Endothelial cell of umbilical vein (primary cell): ENCODE data around the gene C10orf88. TPM values are rescaled to one million over a fixed set of nuclear protein-coding genes. Genes with fewer than 3 reads are reported as not detected.
"Not testable (repeated sequence)": the region's sequence is repeated elsewhere in the genome, so short reads cannot be mapped to it uniquely, and the experiment has no call there.

Experiments
- BruUV-seq: library from RNA; stranded (reverse); fragments of 400-500 nt; replicated peaks from 2 replicates; lab custom pipeline; 2021; lab: Mats Ljungman, UMichigan
- CTCF ChIA-PET: fragments of 300-600, 350-600 bp; sonication (Branson Sonifier 250); formaldehyde crosslinking; loops from one replicate; lab custom pipeline; 2021; ENCODE audit warnings: antibody characterized with exemption, inconsistent platforms; lab: Charles Lee
- POLR2A ChIA-PET: fragments of 300-600, 350-600 bp; sonication (Branson Sonifier 250); formaldehyde crosslinking; loops from one replicate; lab custom pipeline; 2021; ENCODE audit warnings: antibody characterized with exemption, inconsistent platforms; lab: Charles Lee
- DNase-seq: peaks from one replicate; pipeline ENCODE4 v3.0.0-alpha.2; 2011; ENCODE audit warnings: low read depth, low spot score
- FAIRE-seq: peaks from 2 replicates; lab custom pipeline; 2011; peaks lifted over from hg19 to GRCh38; lab: Jason Lieb, UNC
- H2AFZ ChIP-seq: 2 replicates; pipeline ENCODE4 v1.6.0; 2012; ENCODE audit warnings: low read depth, low read length, control low read depth, inconsistent platforms
- H3K27ac ChIP-seq: 2 replicates; pipeline ENCODE4 v1.5.1; 2011; ENCODE audit warnings: low read depth, mild to moderate bottlenecking, control low read depth, low read length, moderate library complexity; ENCODE audit not compliant: insufficient read depth
- H3K27me3 ChIP-seq, 2 experiments: 2 replicates each; pipeline versions ENCODE4 v1.6.0 to v1.6.1; 2011; ENCODE audit warnings: low read length in 2 of 2, mixed read lengths in 1 of 2; ENCODE audit not compliant: control insufficient read depth in 2 of 2, insufficient read depth in 2 of 2
- H3K36me3 ChIP-seq, 2 experiments: 2 replicates in 1 of 2; 3 replicates in 1 of 2; pipeline ENCODE4 v1.5.1; 2011; ENCODE audit warnings: low read length in 2 of 2, mild to moderate bottlenecking in 1 of 2, moderate library complexity in 1 of 2; ENCODE audit not compliant: control insufficient read depth in 2 of 2, insufficient read depth in 2 of 2; ENCODE audit errors: extremely low read depth in 1 of 2
- H3K4me1 ChIP-seq: 3 replicates; pipeline ENCODE4 v1.5.1; 2011; ENCODE audit warnings: mild to moderate bottlenecking, low read length; ENCODE audit not compliant: control insufficient read depth, insufficient read depth; ENCODE audit errors: extremely low read depth
- H3K4me2 ChIP-seq: 2 replicates; pipeline ENCODE4 v1.6.1; 2011; ENCODE audit warnings: low read length, control low read depth, mixed read lengths; ENCODE audit not compliant: insufficient read depth
- H3K4me3 ChIP-seq, 3 experiments: fragments of 200-600 bp in 1 of 3; sonication (generic), shearing (Covaris generic) in 1 of 3; replicated peaks in 1 of 3; 2 replicates each; pipeline ENCODE4 v1.5.1; 2011 to 2016; ENCODE audit warnings: control low read depth in 3 of 3, low read length in 3 of 3, mild to moderate bottlenecking in 2 of 3, inconsistent platforms in 1 of 3, low read depth in 1 of 3, moderate library complexity in 1 of 3; ENCODE audit not compliant: insufficient read depth in 1 of 3
- H3K79me2 ChIP-seq: 2 replicates; pipeline ENCODE4 v1.6.0; 2012; ENCODE audit warnings: low read length, inconsistent platforms; ENCODE audit not compliant: control insufficient read depth, insufficient read depth
- H3K9ac ChIP-seq: replicated peaks from 2 replicates; pipeline ENCODE3; 2011; ENCODE audit warnings: low read length, control low read depth; ENCODE audit not compliant: insufficient read depth; ENCODE audit errors: extremely low read depth
- H3K9me1 ChIP-seq: replicated peaks from 3 replicates; pipeline ENCODE4 v1.6.0; 2011; ENCODE audit warnings: mild to moderate bottlenecking, low read length; ENCODE audit not compliant: control insufficient read depth, insufficient read depth; ENCODE audit errors: extremely low read depth
- H3K9me3 ChIP-seq: replicated peaks from 2 replicates; pipeline ENCODE4 v1.5.1; 2012; ENCODE audit warnings: low read length, inconsistent platforms; ENCODE audit not compliant: control insufficient read depth, insufficient read depth
- H4K20me1 ChIP-seq: replicated peaks from 2 replicates; pipeline ENCODE3; 2011; ENCODE audit warnings: mild to moderate bottlenecking, low read length; ENCODE audit not compliant: control insufficient read depth, insufficient read depth; ENCODE audit errors: extremely low read depth
- EZH2 ChIP-seq: IDR thresholded peaks from 2 replicates; pipeline ENCODE4 v1.6.1; 2012; ENCODE audit warnings: borderline replicate concordance, low read depth, mild to moderate bottlenecking, moderate library complexity, low read length, inconsistent platforms; ENCODE audit not compliant: severe bottlenecking
- FOS ChIP-seq: IDR thresholded peaks from 2 replicates; pipeline ENCODE4 v1.6.1; 2011; ENCODE audit warnings: mild to moderate bottlenecking, low read length, moderate library complexity, borderline replicate concordance; ENCODE audit not compliant: insufficient read depth
- GATA2 ChIP-seq: IDR thresholded peaks from 2 replicates; pipeline ENCODE4 v1.7.0; 2011; ENCODE audit warnings: low read depth, mild to moderate bottlenecking, moderate library complexity, mixed read lengths, low read length; ENCODE audit not compliant: insufficient read length, insufficient read depth
- JUN ChIP-seq: IDR thresholded peaks from 2 replicates; pipeline ENCODE4 v1.6.1; 2011; ENCODE audit warnings: borderline replicate concordance, low read depth; ENCODE audit not compliant: insufficient read length, insufficient read depth
- POLR2A ChIP-seq: IDR thresholded peaks from 2 replicates; pipeline ENCODE4 v1.6.1; 2012; ENCODE audit warnings: low read depth, mild to moderate bottlenecking, control low read depth, low read length
- POLR2AphosphoS5 ChIP-seq: IDR thresholded peaks from 2 replicates; pipeline ENCODE4 v1.6.1; 2012; ENCODE audit warnings: low read depth, mild to moderate bottlenecking, control low read depth, low read length, moderate library complexity; ENCODE audit not compliant: insufficient read depth
- dilution Hi-C: fragments of 300-500 bp; cut with MboI; formaldehyde crosslinking; loops from one replicate; pipeline ENCODE4 v1.15.0; 2019; ENCODE audit warnings: low sequenced_read_pairs; ENCODE audit not compliant: extremely low pct_ligation_motif_present
- intact Hi-C: fragments of 100-400 bp; cut with micrococcal nuclease; formaldehyde crosslinking; loops from one replicate; pipeline ENCODE4 v1.10.0; 2022
- polyA plus RNA-seq, 4 experiments: library from polyadenylated mRNA; depleted of rRNA in 3 of 4; stranded (reverse) in 3 of 4; unstranded in 1 of 4; fragments of >200 nt; gene quantifications; 2 replicates each; pipeline versions ENCODE4 v1.2.1 to v1.2.3, GENCODE V29; 2011 to 2012; ENCODE audit warnings: missing spikeins in 1 of 4
- total RNA-seq: library from RNA; stranded (reverse); gene quantifications from 2 replicates; pipeline ENCODE4 v1.2.3, GENCODE V29; 2021
- TF ChIP-seq, protein P1 (sequence below), 2 donors: IDR thresholded peaks; 1 replicate in 1 of 2; 2 replicates in 1 of 2; pipeline ENCODE4 v1.5.1; 2011; ENCODE audit warnings: low read length in 2 of 2, mild to moderate bottlenecking in 2 of 2, moderate library complexity in 2 of 2, control low read depth in 1 of 2, inconsistent platforms in 1 of 2, low read depth in 1 of 2; ENCODE audit not compliant: insufficient read depth in 1 of 2; ENCODE audit errors: extremely low read depth in 1 of 2

The C10orf88 gene
- total and polyA plus RNA-seq, 2 donors (not counting 3 experiments of a cell fraction or from before 2014, with no cell fraction given): 3.6 to 13.2 TPM

DNA sequence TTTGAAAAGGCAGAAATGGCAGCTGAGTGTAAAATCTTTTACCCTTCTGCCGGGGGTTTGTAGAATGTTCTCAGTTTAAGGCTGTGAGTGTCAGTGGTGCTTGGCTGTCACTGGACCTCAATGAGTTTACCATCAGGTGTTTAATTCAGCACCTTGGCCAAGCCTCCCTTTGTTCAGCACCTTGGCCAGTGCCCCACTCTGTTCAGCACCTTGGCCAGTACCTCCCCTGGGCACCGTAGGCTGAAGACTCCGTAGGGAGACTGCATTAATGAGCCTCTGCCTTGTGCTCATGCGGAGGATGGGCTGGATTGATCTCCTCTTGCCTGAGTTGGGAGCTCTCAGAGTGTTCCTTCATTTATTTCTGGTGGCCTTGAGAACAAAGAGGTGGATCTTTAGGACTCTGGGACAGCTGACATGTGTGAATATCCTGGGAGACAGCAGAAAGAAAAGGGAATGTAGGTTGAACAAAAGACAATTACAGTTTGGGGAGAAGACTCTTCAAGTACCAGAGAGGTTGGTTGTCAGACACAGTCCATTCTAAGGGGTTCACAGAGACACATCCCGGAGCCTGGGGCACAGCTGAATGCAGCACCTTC, 42.0 kb downstream of the C10orf88 start:
- H3K9ac ChIP-seq: no peak overlapping the region
- no peaks in the 10 kb centered on the region for H3K36me3 ChIP-seq
- H3K4me3 ChIP-seq: no peak overlapping the region
- BruUV-seq: no TSS peak
- FAIRE-seq (peak; percentile 73), DNase-seq (peak; percentile 64)
- no peaks in the 10 kb centered on the region for H3K9me1 ChIP-seq
- H3K4me1 ChIP-seq: no peaks in the 10 kb centered on the region
- ChIA-PET CTCF (no interaction called here), POLR2A (no interaction called here)
- H4K20me1 ChIP-seq: no peaks in the 10 kb centered on the region
- no peaks in the 10 kb centered on the region for H3K9me3 ChIP-seq
- intact Hi-C loops: loop anchor here (2.0 kb wide), 1 partner anchor 27 kb away; no protein-coding TSS in a partner anchor
- H2AFZ ChIP-seq: no peak overlapping the region
- dilution Hi-C loops: no loop called here
- TF ChIP-seq JUN (no peak), POLR2AphosphoS5 (peak; percentile 39), EZH2 (no peak)
- no peaks in the 10 kb centered on the region for H3K79me2 ChIP-seq
- no peaks in the 10 kb centered on the region for H3K27me3 ChIP-seq
- H3K4me2 ChIP-seq: no peak overlapping the region
- H3K27ac ChIP-seq: no peak overlapping the region

DNA sequence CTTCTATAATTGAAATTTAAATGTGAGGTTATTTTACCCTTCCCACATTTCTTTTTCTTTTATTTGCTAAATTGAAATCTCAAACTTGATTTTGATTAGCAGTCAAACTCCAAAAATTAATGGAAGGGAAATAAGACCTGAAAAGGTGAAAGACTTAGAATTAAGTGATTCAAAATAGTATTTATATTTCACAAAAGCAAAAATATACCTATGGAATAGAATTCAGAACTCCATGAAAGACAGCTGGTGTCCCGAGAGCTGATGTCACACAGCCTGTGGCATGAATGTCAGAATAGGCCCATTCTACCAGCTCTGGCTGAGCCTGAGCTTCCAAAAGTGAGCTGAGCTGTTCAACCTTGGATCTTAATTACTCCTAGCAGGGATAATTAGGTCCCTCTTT, 43.7 kb downstream of the C10orf88 start, which contains the start of gene FAM24A:
FAM24A (plus strand) TSS at position 301 of the 400 bp plus-strand sequence. CDS start 1,025 bp downstream, outside the sequence.
- DNase-seq (no peak), FAIRE-seq (no peak)
- Histone ChIP-seq H3K27me3 (no peaks in the 10 kb centered on the region), H3K4me3 (no peak within 1 kb of the TSS), H4K20me1 (no peaks in the 10 kb centered on the region), H3K27ac (no peak within 1 kb of the TSS), H3K36me3 (no peaks in the 10 kb centered on the region), H3K9ac (no peak within 1 kb of the TSS), H3K4me2 (no peak within 1 kb of the TSS), H2AFZ (no peak within 1 kb of the TSS), H3K9me3 (no peaks in the 10 kb centered on the region), H3K79me2 (no peaks in the 10 kb centered on the region), H3K4me1 (no peaks in the 10 kb centered on the region), H3K9me1 (no peaks in the 10 kb centered on the region)
- no TSS peak for BruUV-seq
- CTCF ChIA-PET: no interaction called here
- TF ChIP-seq FOS (no peak), POLR2A (no peak), GATA2 (no peak), POLR2AphosphoS5 (no peak)
- TF ChIP-seq, protein P1, sequence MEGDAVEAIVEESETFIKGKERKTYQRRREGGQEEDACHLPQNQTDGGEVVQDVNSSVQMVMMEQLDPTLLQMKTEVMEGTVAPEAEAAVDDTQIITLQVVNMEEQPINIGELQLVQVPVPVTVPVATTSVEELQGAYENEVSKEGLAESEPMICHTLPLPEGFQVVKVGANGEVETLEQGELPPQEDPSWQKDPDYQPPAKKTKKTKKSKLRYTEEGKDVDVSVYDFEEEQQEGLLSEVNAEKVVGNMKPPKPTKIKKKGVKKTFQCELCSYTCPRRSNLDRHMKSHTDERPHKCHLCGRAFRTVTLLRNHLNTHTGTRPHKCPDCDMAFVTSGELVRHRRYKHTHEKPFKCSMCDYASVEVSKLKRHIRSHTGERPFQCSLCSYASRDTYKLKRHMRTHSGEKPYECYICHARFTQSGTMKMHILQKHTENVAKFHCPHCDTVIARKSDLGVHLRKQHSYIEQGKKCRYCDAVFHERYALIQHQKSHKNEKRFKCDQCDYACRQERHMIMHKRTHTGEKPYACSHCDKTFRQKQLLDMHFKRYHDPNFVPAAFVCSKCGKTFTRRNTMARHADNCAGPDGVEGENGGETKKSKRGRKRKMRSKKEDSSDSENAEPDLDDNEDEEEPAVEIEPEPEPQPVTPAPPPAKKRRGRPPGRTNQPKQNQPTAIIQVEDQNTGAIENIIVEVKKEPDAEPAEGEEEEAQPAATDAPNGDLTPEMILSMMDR (IDR thresholded peaks at IDR 0.05; ENCODE audit: extremely low read depth in 1 of 2, insufficient read depth in 1 of 2, low read depth in 1 of 2, low read length in 2 of 2): no peak
- intact Hi-C loops (no loop called here), dilution Hi-C loops (no loop called here)
- POLR2A ChIA-PET: no interaction called here

DNA sequence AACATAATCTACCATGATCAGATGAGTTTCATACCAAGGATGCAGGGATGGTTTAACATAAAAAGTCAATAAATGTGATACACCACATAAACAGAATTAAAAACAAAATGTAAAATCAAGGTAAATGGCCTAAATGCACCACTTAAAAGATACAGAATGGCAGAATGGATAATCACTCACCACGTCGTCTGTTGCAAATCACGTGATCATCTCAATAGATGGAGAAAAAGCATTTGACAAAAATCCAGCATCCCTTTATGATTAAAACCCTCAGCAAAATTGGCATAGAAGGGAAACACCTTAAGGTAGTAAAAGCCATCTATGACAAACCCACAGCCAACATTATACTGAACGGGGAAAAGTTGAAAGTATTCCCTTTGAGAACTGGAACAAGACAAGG, 50.2 kb downstream of the C10orf88 start:
- H3K36me3 ChIP-seq, H2AFZ ChIP-seq, FAIRE-seq, H3K4me1 ChIP-seq, H3K4me2 ChIP-seq, H3K27me3 ChIP-seq, H3K9me1 ChIP-seq, intact Hi-C loops, CTCF ChIA-PET, dilution Hi-C loops, H3K79me2 ChIP-seq, H3K4me3 ChIP-seq, H4K20me1 ChIP-seq, H3K9me3 ChIP-seq, BruUV-seq, DNase-seq, H3K9ac ChIP-seq, H3K27ac ChIP-seq, POLR2A ChIA-PET: not testable (repeated sequence)
